ENCODE results near the gene HMCN2. TPM values are rescaled to one million over a fixed set of nuclear protein-coding genes. Genes with fewer than 3 reads are reported as not detected.
A peak's percentile ranks its signal among the peaks of the same experiment; 100 is the strongest.

Gene HMCN2
- total and polyA plus RNA-seq, 2 of the 4 experiments (the other 2 are of a cell fraction), result 0.02 TPM; not detected in 1

DNA sequence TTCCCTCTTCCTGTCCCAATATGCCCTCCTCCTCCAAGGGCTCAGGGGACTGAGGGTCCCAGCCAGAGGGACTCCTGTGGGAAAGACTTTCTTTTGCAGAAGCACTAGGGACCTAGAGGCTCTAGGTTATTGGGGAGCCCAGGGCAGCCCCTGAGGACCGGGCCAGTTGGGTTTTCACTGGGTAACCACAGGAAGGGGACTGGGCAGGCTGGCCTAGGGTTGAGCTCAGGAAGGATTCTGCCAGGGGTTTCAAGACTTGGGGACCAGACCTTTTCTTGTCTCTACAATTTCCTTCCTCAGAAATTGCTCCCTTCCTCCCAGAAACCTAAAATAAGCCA is 24.4 kb upstream of the HMCN2 start:
- no TSS peak for BruUV-seq (replicated peaks)
- peaks cover 14% of the 10 kb centered on the region for H3K9me1 ChIP-seq (ENCODE audit: insufficient read depth, low read length)
- H3K27ac ChIP-seq (ENCODE audit: insufficient read depth, low read length), result no peak overlapping the region
- H2BK20ac ChIP-seq (ENCODE audit: low read depth, low read length), result no peak overlapping the region
- CTCF ChIA-PET, result no interaction called here
- no peak overlapping the region for H3K4me2 ChIP-seq (ENCODE audit: low read depth, low read length)
- no peaks in the 10 kb centered on the region for H3K9me3 ChIP-seq (ENCODE audit: control insufficient read depth, insufficient read depth, low read length)
- dilution Hi-C loops (cut with HindIII; ENCODE audit: low sequenced_read_pairs, unreplicated experiment) (loop anchor here (25.0 kb wide), 1 partner anchor 129 kb away; no protein-coding TSS in a partner anchor), intact Hi-C loops (cut with micrococcal nuclease) (loop anchor here (10.0 kb wide), 1 partner anchor 444 kb away; no protein-coding TSS in a partner anchor), in situ Hi-C loops (cut with MboI; ENCODE audit: low sequenced_read_pairs) (loop anchor here (25.0 kb wide), 1 partner anchor 129 kb away; no protein-coding TSS in a partner anchor)
- no peak overlapping the region for H2BK120ac ChIP-seq (ENCODE audit: low read depth, low read length)
- POLR2A ChIA-PET (ENCODE audit: unreplicated experiment), result interaction anchor here (0.5 kb wide), 1 partner anchor 117 kb away, joined by 6 read pairs; no protein-coding TSS in a partner anchor
- no peak overlapping the region for H3K18ac ChIP-seq (ENCODE audit: low read depth, low read length)
- H3K4me1 ChIP-seq (ENCODE audit: control insufficient read depth, insufficient read depth, low read length), result peaks cover 6% of the 10 kb centered on the region
- ATAC-seq (ENCODE audit: low read depth) (no peak), DNase-seq (no peak)
- WGBS, 2 experiments (ENCODE audit: extremely low coverage in 2 of 2, insufficient read length in 1 of 2), result no CpG with 5 or more reads among the region's 1 CpG
- H3K4me3 ChIP-seq (ENCODE audit: insufficient read depth, low read depth, low read length), result no peak overlapping the region
- H4K91ac ChIP-seq (ENCODE audit: insufficient read depth, low read depth, low read length), result peak overlapping the region; percentile 72; the same call in 1 of the 2 replicates
- peak overlapping the region; percentile 80 for H2AFZ ChIP-seq (replicated peaks; ENCODE audit: low read length, poor library complexity)
- H3K36me3 ChIP-seq (ENCODE audit: control insufficient read depth, insufficient read depth, low read length), result no peaks in the 10 kb centered on the region
- peak overlapping the region; percentile 35 to 98 for H4K8ac ChIP-seq (ENCODE audit: low read depth in 2 of 2, low read length in 2 of 2)
- no peak overlapping the region for H3K4ac ChIP-seq (ENCODE audit: low read depth, low read length)
- peak overlapping the region; percentile 94 for H4K5ac ChIP-seq (ENCODE audit: low read depth, low read length)
- H3K14ac ChIP-seq (replicated peaks; ENCODE audit: low read depth, low read length), result no peak overlapping the region
- H3K23ac ChIP-seq (ENCODE audit: low read depth, low read length), result no peak overlapping the region
- peak overlapping the region; percentile 17 for H2AK9ac ChIP-seq (replicated peaks; ENCODE audit: low read depth, low read length, poor library complexity)
- peaks cover 0 to 8% of the 10 kb centered on the region in 2 experiments; a peak in 2 of 4 replicates for H3K79me1 ChIP-seq (ENCODE audit: low read depth in 1 of 2, low read length in 2 of 2)
- no peak overlapping the region for H2AK5ac ChIP-seq (ENCODE audit: low read depth, low read length)
- H3K27me3 ChIP-seq (ENCODE audit: control insufficient read depth, insufficient read depth, low read length), result no peaks in the 10 kb centered on the region
- no peak overlapping the region for H3K56ac ChIP-seq (ENCODE audit: extremely low read depth, insufficient read depth, low read length)
- no peak overlapping the region for H2BK15ac ChIP-seq (ENCODE audit: low read depth, low read length)
- no peak overlapping the region for H2BK5ac ChIP-seq (ENCODE audit: low read depth, low read length, poor library complexity, severe bottlenecking)
- no peak overlapping the region for H3K9ac ChIP-seq (ENCODE audit: low read depth, low read length)
- H4K20me1 ChIP-seq (ENCODE audit: insufficient read depth, low read length), result 0 out of 2 replicates have a peak, but pooled peaks cover 2% of the 10 kb centered on the region
- TF ChIP-seq RCOR1 (IDR thresholded peaks at IDR 0.05; ENCODE audit: insufficient replicate concordance, low read length) (no peak), FOS (IDR thresholded peaks at IDR 0.05; ENCODE audit: low read depth, low read length) (no peak), MAZ (IDR thresholded peaks at IDR 0.05; ENCODE audit: borderline replicate concordance, low read depth, low read length) (no peak), SMC3 (IDR thresholded peaks at IDR 0.05; ENCODE audit: low read depth, low read length) (no peak), RAD21 (IDR thresholded peaks at IDR 0.05; ENCODE audit: low read length) (no peak), MAFK (IDR thresholded peaks at IDR 0.05; ENCODE audit: low read depth, low read length) (no peak), CEBPB (IDR thresholded peaks at IDR 0.05; ENCODE audit: low read depth, low read length) (no peak), CHD1 (IDR thresholded peaks at IDR 0.05; ENCODE audit: low read depth, low read length) (no peak), USF2 (IDR thresholded peaks at IDR 0.05; ENCODE audit: low read depth, low read length) (no peak), RFX5 (IDR thresholded peaks at IDR 0.05; ENCODE audit: low read depth, low read length) (no peak), BHLHE40 (IDR thresholded peaks at IDR 0.05; ENCODE audit: low read depth, low read length) (no peak), MXI1 (IDR thresholded peaks at IDR 0.05; ENCODE audit: borderline replicate concordance, low read depth, low read length) (no peak), POLR2A (IDR thresholded peaks at IDR 0.05; ENCODE audit: low read depth, low read length) (no peak), NFE2L2 (IDR thresholded peaks at IDR 0.05; ENCODE audit: low read depth, low read length) (no peak)
- TF ChIP-seq, protein P1, sequence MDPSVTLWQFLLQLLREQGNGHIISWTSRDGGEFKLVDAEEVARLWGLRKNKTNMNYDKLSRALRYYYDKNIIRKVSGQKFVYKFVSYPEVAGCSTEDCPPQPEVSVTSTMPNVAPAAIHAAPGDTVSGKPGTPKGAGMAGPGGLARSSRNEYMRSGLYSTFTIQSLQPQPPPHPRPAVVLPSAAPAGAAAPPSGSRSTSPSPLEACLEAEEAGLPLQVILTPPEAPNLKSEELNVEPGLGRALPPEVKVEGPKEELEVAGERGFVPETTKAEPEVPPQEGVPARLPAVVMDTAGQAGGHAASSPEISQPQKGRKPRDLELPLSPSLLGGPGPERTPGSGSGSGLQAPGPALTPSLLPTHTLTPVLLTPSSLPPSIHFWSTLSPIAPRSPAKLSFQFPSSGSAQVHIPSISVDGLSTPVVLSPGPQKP (IDR thresholded peaks at IDR 0.05; ENCODE audit: borderline replicate concordance, low read depth, low read length), result no peak
- TF ChIP-seq, protein P2, sequence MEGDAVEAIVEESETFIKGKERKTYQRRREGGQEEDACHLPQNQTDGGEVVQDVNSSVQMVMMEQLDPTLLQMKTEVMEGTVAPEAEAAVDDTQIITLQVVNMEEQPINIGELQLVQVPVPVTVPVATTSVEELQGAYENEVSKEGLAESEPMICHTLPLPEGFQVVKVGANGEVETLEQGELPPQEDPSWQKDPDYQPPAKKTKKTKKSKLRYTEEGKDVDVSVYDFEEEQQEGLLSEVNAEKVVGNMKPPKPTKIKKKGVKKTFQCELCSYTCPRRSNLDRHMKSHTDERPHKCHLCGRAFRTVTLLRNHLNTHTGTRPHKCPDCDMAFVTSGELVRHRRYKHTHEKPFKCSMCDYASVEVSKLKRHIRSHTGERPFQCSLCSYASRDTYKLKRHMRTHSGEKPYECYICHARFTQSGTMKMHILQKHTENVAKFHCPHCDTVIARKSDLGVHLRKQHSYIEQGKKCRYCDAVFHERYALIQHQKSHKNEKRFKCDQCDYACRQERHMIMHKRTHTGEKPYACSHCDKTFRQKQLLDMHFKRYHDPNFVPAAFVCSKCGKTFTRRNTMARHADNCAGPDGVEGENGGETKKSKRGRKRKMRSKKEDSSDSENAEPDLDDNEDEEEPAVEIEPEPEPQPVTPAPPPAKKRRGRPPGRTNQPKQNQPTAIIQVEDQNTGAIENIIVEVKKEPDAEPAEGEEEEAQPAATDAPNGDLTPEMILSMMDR (conservative IDR thresholded peaks at IDR 0.05; ENCODE audit: low read depth, low read length), result no peak
